GM23338 (cell line): ENCODE data around the gene CPA3. TPM values are rescaled to one million over a fixed set of nuclear protein-coding genes. Genes with fewer than 3 reads are reported as not detected.

Experiments used
- ATAC-seq: fragments of 200-7000 bp; cut with Tn5 transposase; 3 replicates; pipeline ENCODE4 v1.9.1; 2020
- DNase-seq: peaks from one replicate; pipeline ENCODE4 v3.0.0-alpha.2; 2015; ENCODE audit warnings: low spot score
- H2AFZ ChIP-seq: fragments of 200-600 bp; sonication (generic); 2 replicates; pipeline ENCODE4 v1.8.0; 2016; ENCODE audit warnings: antibody characterized with exemption, mild to moderate bottlenecking, moderate library complexity
- H3F3A ChIP-seq: fragments of 200-600 bp; sonication (generic); replicated peaks from 2 replicates; pipeline ENCODE4 v1.8.0; 2017; ENCODE audit warnings: antibody characterized with exemption, mixed run types, low read depth
- H3K27ac ChIP-seq: fragments of 200-600 bp; sonication (generic); 2 replicates; pipeline ENCODE4 v1.6.1; 2016; ENCODE audit warnings: low read depth
- H3K27me3 ChIP-seq: fragments of 200-600 bp; sonication (generic); 2 replicates; pipeline ENCODE4 v1.8.0; 2016; ENCODE audit warnings: mild to moderate bottlenecking, mixed run types, moderate library complexity; ENCODE audit not compliant: insufficient read depth
- H3K36me3 ChIP-seq: fragments of 200-600 bp; sonication (generic); 2 replicates; pipeline ENCODE4 v1.8.0; 2016; ENCODE audit warnings: mild to moderate bottlenecking; ENCODE audit not compliant: insufficient read depth
- H3K4me1 ChIP-seq: fragments of 200-600 bp; sonication (generic); 2 replicates; pipeline ENCODE4 v1.8.0; 2016; ENCODE audit warnings: mild to moderate bottlenecking, moderate library complexity; ENCODE audit not compliant: insufficient read depth
- H3K4me2 ChIP-seq: fragments of 200-600 bp; sonication (generic); 2 replicates; pipeline ENCODE4 v1.7.1; 2017; ENCODE audit warnings: mixed run types
- H3K4me3 ChIP-seq: fragments of 200-600 bp; sonication (generic); 2 replicates; pipeline ENCODE4 v1.6.1; 2016; ENCODE audit warnings: mixed run types
- H3K79me2 ChIP-seq: fragments of 200-600 bp; sonication (generic); replicated peaks from 2 replicates; pipeline ENCODE4 v1.8.0; 2017; ENCODE audit warnings: mild to moderate bottlenecking; ENCODE audit not compliant: insufficient read depth
- H3K9me2 ChIP-seq: fragments of 200-600 bp; sonication (generic); 2 replicates; pipeline ENCODE4 v1.8.0; 2017; ENCODE audit not compliant: insufficient read depth
- H4K20me1 ChIP-seq: fragments of 200-600 bp; sonication (generic); replicated peaks from 2 replicates; pipeline ENCODE4 v1.8.0; 2017; ENCODE audit warnings: mild to moderate bottlenecking; ENCODE audit not compliant: insufficient read depth
- H3K27ac Mint-ChIP-seq: 2 replicates; pipeline ENCODE4 v1.8.0; 2020; ENCODE audit warnings: inconsistent platforms, mild to moderate bottlenecking, moderate library complexity, mixed read lengths
- H3K27me3 Mint-ChIP-seq: 3 replicates; pipeline ENCODE4 v1.8.0; 2022; ENCODE audit warnings: low read depth, mild to moderate bottlenecking, moderate library complexity, mixed read lengths, inconsistent platforms; ENCODE audit not compliant: insufficient read depth, poor library complexity
- H3K36me3 Mint-ChIP-seq: 3 replicates; pipeline ENCODE4 v1.8.0; 2021; ENCODE audit warnings: low read depth, mild to moderate bottlenecking, inconsistent platforms, moderate library complexity, mixed read lengths
- H3K4me1 Mint-ChIP-seq: 3 replicates; pipeline ENCODE4 v1.8.0; 2020; ENCODE audit warnings: mild to moderate bottlenecking, inconsistent platforms, mixed read lengths
- H3K4me3 Mint-ChIP-seq: 3 replicates; pipeline ENCODE4 v1.8.0; 2021; ENCODE audit warnings: moderate library complexity, mild to moderate bottlenecking, inconsistent platforms, mixed read lengths
- H3K9me3 Mint-ChIP-seq: 3 replicates; pipeline ENCODE4 v1.8.0; 2020; ENCODE audit warnings: moderate library complexity, mild to moderate bottlenecking, inconsistent platforms, mixed read lengths
- CREB1 ChIP-seq: fragments of 250-450 bp; sonication (Bioruptor Pico); IDR thresholded peaks from 2 replicates; pipeline ENCODE4 v1.5.0; 2020; ENCODE audit warnings: low read depth, mild to moderate bottlenecking, moderate library complexity
- EZH2 ChIP-seq: fragments of 200-600 bp; sonication (generic); IDR thresholded peaks from one replicate; pipeline ENCODE4 v1.8.0; 2017; ENCODE audit warnings: antibody characterized with exemption, mild to moderate bottlenecking, low read depth; ENCODE audit not compliant: unreplicated experiment
- JUNB ChIP-seq: IDR thresholded peaks from one replicate; pipeline ENCODE4 v1.6.1; 2016; ENCODE audit warnings: antibody characterized with exemption; ENCODE audit not compliant: unreplicated experiment
- NANOG ChIP-seq: IDR thresholded peaks from 2 replicates; pipeline ENCODE4 v1.6.1; 2016; ENCODE audit warnings: antibody characterized with exemption, borderline replicate concordance
- POLR2AphosphoS5 ChIP-seq: IDR thresholded peaks from 2 replicates; pipeline ENCODE4 v1.6.1; 2016; ENCODE audit warnings: antibody characterized with exemption, low read depth
- polyA plus RNA-seq: library from polyadenylated mRNA; unstranded; fragments of >200 nt; fragmentation: Nextera tagmentation; extraction: Ambion mirVana; gene quantifications from 2 replicates; pipeline ENCODE4 v1.2.1, GENCODE V29; 2016
- total RNA-seq: library from RNA; depleted of rRNA; stranded (reverse); fragments of >200 nt; shearing (Covaris generic); gene quantifications from 2 replicates; pipeline ENCODE4 v1.2.3, GENCODE V29; 2014
- TF ChIP-seq, protein P1 (sequence below): fragments of 250-450 bp; sonication (Bioruptor Pico); IDR thresholded peaks from 2 replicates; pipeline ENCODE4 v1.5.0; 2020; ENCODE audit warnings: mild to moderate bottlenecking, moderate library complexity

The CPA3 gene
- total and polyA plus RNA-seq, 2 experiments from 2014 or later = not detected

DNA sequence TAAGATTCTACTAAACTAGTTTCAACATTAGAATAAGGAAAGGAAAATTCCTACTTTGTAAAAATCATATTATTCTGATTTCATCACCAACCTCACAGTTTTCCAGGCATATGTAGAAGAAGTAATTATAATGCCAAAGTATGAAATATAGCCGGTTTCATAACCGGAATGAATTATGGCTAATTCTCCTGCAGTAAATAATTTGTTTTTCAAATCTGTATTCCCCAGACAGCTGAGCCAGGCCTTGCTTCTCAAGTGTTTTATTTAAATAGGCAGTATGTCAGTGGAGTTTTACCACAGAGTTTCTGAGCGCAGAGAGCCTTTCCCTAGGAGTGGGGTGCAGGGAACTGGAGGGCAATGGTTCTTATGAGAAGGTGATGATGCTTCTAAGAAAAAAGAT, 8.7 kb upstream of the CPA3 start:
- no peak overlapping the region for H3K4me3 ChIP-seq
- no peaks in the 10 kb centered on the region for H4K20me1 ChIP-seq
- Mint-ChIP-seq H3K9me3 (no peaks in the 10 kb centered on the region), H3K36me3 (no peaks in the 10 kb centered on the region), H3K4me3 (no peak overlapping the region), H3K27ac (no peak overlapping the region), H3K27me3 (no peaks in the 10 kb centered on the region), H3K4me1 (no peaks in the 10 kb centered on the region)
- no peaks in the 10 kb centered on the region for H3K36me3 ChIP-seq
- no peaks in the 10 kb centered on the region for H3K4me1 ChIP-seq
- no peak overlapping the region for H2AFZ ChIP-seq
- no peaks in the 10 kb centered on the region for H3K9me2 ChIP-seq
- ATAC-seq (no peak), DNase-seq (no peak)
- no peak for TF ChIP-seq POLR2AphosphoS5
- no peak for TF ChIP-seq NANOG
- no peak for TF ChIP-seq JUNB
- no peak for TF ChIP-seq CREB1 (CRISPR knock-in tag)
- TF ChIP-seq EZH2 = no peak
- TF ChIP-seq, protein P1, sequence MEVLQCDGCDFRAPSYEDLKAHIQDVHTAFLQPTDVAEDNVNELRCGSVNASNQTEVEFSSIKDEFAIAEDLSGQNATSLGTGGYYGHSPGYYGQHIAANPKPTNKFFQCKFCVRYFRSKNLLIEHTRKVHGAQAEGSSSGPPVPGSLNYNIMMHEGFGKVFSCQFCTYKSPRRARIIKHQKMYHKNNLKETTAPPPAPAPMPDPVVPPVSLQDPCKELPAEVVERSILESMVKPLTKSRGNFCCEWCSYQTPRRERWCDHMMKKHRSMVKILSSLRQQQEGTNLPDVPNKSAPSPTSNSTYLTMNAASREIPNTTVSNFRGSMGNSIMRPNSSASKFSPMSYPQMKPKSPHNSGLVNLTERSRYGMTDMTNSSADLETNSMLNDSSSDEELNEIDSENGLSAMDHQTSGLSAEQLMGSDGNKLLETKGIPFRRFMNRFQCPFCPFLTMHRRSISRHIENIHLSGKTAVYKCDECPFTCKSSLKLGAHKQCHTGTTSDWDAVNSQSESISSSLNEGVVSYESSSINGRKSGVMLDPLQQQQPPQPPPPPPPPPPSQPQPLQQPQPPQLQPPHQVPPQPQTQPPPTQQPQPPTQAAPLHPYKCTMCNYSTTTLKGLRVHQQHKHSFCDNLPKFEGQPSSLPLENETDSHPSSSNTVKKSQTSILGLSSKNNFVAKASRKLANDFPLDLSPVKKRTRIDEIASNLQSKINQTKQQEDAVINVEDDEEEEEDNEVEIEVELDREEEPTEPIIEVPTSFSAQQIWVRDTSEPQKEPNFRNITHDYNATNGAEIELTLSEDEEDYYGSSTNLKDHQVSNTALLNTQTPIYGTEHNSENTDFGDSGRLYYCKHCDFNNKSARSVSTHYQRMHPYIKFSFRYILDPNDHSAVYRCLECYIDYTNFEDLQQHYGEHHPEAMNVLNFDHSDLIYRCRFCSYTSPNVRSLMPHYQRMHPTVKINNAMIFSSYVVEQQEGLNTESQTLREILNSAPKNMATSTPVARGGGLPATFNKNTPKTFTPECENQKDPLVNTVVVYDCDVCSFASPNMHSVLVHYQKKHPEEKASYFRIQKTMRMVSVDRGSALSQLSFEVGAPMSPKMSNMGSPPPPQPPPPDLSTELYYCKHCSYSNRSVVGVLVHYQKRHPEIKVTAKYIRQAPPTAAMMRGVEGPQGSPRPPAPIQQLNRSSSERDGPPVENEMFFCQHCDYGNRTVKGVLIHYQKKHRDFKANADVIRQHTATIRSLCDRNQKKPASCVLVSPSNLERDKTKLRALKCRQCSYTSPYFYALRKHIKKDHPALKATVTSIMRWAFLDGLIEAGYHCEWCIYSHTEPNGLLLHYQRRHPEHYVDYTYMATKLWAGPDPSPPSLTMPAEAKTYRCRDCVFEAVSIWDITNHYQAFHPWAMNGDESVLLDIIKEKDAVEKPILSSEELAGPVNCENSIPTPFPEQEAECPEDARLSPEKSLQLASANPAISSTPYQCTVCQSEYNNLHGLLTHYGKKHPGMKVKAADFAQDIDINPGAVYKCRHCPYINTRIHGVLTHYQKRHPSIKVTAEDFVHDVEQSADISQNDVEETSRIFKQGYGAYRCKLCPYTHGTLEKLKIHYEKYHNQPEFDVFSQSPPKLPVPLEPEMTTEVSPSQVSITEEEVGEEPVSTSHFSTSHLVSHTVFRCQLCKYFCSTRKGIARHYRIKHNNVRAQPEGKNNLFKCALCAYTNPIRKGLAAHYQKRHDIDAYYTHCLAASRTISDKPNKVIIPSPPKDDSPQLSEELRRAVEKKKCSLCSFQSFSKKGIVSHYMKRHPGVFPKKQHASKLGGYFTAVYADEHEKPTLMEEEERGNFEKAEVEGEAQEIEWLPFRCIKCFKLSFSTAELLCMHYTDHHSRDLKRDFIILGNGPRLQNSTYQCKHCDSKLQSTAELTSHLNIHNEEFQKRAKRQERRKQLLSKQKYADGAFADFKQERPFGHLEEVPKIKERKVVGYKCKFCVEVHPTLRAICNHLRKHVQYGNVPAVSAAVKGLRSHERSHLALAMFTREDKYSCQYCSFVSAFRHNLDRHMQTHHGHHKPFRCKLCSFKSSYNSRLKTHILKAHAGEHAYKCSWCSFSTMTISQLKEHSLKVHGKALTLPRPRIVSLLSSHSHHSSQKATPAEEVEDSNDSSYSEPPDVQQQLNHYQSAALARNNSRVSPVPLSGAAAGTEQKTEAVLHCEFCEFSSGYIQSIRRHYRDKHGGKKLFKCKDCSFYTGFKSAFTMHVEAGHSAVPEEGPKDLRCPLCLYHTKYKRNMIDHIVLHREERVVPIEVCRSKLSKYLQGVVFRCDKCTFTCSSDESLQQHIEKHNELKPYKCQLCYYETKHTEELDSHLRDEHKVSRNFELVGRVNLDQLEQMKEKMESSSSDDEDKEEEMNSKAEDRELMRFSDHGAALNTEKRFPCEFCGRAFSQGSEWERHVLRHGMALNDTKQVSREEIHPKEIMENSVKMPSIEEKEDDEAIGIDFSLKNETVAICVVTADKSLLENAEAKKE = no peak
- no peak overlapping the region for H3K4me2 ChIP-seq
- no peaks in the 10 kb centered on the region for H3K27me3 ChIP-seq
- H3F3A ChIP-seq = no peaks in the 10 kb centered on the region
- H3K27ac ChIP-seq = no peak overlapping the region
- no peaks in the 10 kb centered on the region for H3K79me2 ChIP-seq

DNA sequence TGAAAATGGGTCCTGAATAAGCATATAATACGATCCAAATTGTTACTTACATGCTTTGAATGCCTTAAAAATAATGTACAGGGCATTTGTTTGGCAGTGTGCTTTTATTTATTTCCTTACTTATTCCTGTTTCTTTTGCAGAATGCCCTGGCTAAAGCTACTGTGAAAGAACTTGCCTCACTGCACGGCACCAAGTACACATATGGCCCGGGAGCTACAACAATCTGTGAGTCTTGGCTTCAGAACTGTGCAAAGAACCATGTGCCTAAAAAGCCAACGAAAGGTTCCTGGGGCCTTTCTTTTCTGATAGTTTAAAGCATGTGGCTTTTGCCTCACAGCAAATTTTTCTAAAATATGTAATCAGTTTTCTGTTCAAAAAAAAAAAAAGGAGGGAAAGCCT, 7.8 kb upstream of the CPA3 start:
- no peaks in the 10 kb centered on the region for H3F3A ChIP-seq
- Mint-ChIP-seq H3K27me3 (no peaks in the 10 kb centered on the region), H3K4me3 (no peak overlapping the region), H3K4me1 (no peaks in the 10 kb centered on the region), H3K9me3 (no peaks in the 10 kb centered on the region), H3K36me3 (no peaks in the 10 kb centered on the region), H3K27ac (no peak overlapping the region)
- TF ChIP-seq CREB1 (CRISPR knock-in tag) (no peak), EZH2 (no peak)
- DNase-seq (no peak), ATAC-seq (no peak)
- H3K4me2 ChIP-seq = no peak overlapping the region
- no peak overlapping the region for H3K4me3 ChIP-seq
- no peaks in the 10 kb centered on the region for H3K27me3 ChIP-seq
- H3K79me2 ChIP-seq = no peaks in the 10 kb centered on the region
- no peaks in the 10 kb centered on the region for H3K9me2 ChIP-seq
- H3K4me1 ChIP-seq = no peaks in the 10 kb centered on the region
- H3K36me3 ChIP-seq = no peaks in the 10 kb centered on the region
- no peak overlapping the region for H2AFZ ChIP-seq
- no peaks in the 10 kb centered on the region for H4K20me1 ChIP-seq
- no peak overlapping the region for H3K27ac ChIP-seq
